ENCODE measurements around the gene THOC3.
"Not testable (repeated sequence)": the region's sequence is repeated elsewhere in the genome, so short reads cannot be mapped to it uniquely, and the experiment has no call there.

- TF ChIP-seq, protein P1, sequence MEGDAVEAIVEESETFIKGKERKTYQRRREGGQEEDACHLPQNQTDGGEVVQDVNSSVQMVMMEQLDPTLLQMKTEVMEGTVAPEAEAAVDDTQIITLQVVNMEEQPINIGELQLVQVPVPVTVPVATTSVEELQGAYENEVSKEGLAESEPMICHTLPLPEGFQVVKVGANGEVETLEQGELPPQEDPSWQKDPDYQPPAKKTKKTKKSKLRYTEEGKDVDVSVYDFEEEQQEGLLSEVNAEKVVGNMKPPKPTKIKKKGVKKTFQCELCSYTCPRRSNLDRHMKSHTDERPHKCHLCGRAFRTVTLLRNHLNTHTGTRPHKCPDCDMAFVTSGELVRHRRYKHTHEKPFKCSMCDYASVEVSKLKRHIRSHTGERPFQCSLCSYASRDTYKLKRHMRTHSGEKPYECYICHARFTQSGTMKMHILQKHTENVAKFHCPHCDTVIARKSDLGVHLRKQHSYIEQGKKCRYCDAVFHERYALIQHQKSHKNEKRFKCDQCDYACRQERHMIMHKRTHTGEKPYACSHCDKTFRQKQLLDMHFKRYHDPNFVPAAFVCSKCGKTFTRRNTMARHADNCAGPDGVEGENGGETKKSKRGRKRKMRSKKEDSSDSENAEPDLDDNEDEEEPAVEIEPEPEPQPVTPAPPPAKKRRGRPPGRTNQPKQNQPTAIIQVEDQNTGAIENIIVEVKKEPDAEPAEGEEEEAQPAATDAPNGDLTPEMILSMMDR (IDR thresholded peaks at IDR 0.05) = not testable (repeated sequence)
- not testable (repeated sequence) for TF ChIP-seq ZFX (IDR thresholded peaks at IDR 0.05; ENCODE audit: borderline replicate concordance)
Measured at GRCh38 chr5:175915066-175916037, 52.8 kb downstream of the THOC3 start.
